PC-3 (cell line): ENCODE results near the gene DNAL1.
A peak's percentile ranks its signal among the peaks of the same experiment; 100 is the strongest.

ENCODE experiments used
- EZH2 ChIP-seq: fragments of 300-600 bp; sonication (generic); IDR thresholded peaks from one replicate; pipeline ENCODE4 v1.6.1; 2017; ENCODE audit warnings: antibody characterized with exemption, mild to moderate bottlenecking, low read length; ENCODE audit not compliant: unreplicated experiment
- EZH2phosphoT487 ChIP-seq: fragments of 300-600 bp; sonication (generic); IDR thresholded peaks from 2 replicates; pipeline ENCODE4 v1.6.1; 2018; ENCODE audit warnings: mild to moderate bottlenecking, antibody characterized with exemption, low read length, borderline replicate concordance
- TF ChIP-seq, protein P1 (sequence below): fragments of 300-600 bp; sonication (generic); conservative IDR thresholded peaks from 2 replicates; pipeline ENCODE4 v1.5.1; 2017; ENCODE audit warnings: antibody characterized with exemption, low read depth, mild to moderate bottlenecking, low read length

DNA sequence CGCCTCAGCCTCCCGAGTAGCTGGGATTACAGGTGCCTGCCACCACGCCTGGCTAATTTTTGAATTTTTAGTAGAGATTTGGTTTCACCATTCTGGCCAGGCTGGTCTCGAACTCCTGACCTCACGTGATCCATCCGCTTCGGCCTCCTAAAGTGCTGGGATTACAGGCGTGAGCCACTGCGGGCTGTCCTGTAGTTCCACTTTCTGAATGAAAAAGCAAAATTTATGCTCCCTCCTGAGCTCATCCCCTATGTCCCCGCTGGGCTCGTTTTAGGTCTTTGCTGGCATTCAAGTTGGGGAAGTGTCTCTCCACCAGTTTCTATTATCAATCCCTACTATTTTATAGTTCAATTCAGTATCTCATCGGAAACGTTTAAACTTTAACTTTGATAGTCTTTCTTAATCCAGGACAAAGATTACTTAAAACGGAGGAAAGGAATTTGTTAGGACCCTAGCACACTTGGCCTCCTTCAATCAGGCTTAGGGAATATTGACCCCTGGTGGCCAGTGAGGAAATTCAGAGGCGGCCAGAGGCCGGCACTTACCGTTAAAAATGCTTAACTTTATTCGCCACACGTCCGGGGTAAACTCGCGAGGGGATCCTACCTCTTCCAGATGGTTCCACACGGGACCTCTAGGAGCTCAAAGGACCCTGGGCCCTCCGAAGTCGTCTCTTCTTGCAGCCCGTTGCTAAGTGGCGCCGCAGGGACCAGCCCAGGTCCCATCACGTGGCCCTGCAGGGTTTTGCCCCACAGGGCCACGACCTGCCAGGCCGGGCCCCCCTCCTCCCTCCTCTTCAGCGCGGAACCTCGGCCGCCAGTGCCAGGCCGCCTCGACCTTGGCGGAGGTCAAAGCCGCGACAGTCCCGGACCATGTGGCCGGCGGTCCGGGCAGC lies 11.4 kb upstream of the DNAL1 start:
- TF ChIP-seq, protein P1, sequence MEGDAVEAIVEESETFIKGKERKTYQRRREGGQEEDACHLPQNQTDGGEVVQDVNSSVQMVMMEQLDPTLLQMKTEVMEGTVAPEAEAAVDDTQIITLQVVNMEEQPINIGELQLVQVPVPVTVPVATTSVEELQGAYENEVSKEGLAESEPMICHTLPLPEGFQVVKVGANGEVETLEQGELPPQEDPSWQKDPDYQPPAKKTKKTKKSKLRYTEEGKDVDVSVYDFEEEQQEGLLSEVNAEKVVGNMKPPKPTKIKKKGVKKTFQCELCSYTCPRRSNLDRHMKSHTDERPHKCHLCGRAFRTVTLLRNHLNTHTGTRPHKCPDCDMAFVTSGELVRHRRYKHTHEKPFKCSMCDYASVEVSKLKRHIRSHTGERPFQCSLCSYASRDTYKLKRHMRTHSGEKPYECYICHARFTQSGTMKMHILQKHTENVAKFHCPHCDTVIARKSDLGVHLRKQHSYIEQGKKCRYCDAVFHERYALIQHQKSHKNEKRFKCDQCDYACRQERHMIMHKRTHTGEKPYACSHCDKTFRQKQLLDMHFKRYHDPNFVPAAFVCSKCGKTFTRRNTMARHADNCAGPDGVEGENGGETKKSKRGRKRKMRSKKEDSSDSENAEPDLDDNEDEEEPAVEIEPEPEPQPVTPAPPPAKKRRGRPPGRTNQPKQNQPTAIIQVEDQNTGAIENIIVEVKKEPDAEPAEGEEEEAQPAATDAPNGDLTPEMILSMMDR: peak; percentile 94
- TF ChIP-seq EZH2 (no peak), EZH2phosphoT487 (no peak)
